Right lung (tissue), 5 donors: ENCODE results near the gene DAB2IP. TPM values are rescaled to one million over a fixed set of nuclear protein-coding genes. Genes with fewer than 3 reads are reported as not detected.
"Not testable (repeated sequence)": the region's sequence is repeated elsewhere in the genome, so short reads cannot be mapped to it uniquely, and the experiment has no call there.

Source experiments
- DNase-seq, 2 donors: peaks; one replicate each; pipeline ENCODE4 v3.0.0-alpha.2; 2013
- polyA plus RNA-seq, 5 donors: library from polyadenylated mRNA; unstranded; fragments of 120-200 nt; gene quantifications; one replicate each; pipeline versions ENCODE4 v1.2.1 to v1.2.3, GENCODE V29; 2013; ENCODE audit warnings: inconsistent platforms in 1 of 5, low replicate concordance in 1 of 5; ENCODE audit not compliant: insufficient read length in 5 of 5, insufficient read depth in 1 of 5

The DAB2IP gene
- polyA plus RNA-seq, 5 donors = 22.9 to 34.5 (median 28.3) TPM

GRCh38 chr9:121725008-121725775, 73.8 kb downstream of the DAB2IP start:
- DNase-seq = peak; percentile 92 to 96

- DNase-seq = no peak
Observed at GRCh38 chr9:121727295-121728020, 76.0 kb downstream of the DAB2IP start.

GRCh38 chr9:121728916-121729315, 77.5 kb downstream of the DAB2IP start:
- no peak for DNase-seq

GRCh38 chr9:121729769-121730562, 78.5 kb downstream of the DAB2IP start:
- no peak for DNase-seq

- DNase-seq = no peak
Observed at GRCh38 chr9:121731090-121731489, 79.7 kb downstream of the DAB2IP start.

- no peak for DNase-seq
Observed at GRCh38 chr9:121731919-121732318, 80.5 kb downstream of the DAB2IP start.

- no peak for DNase-seq
Observed at GRCh38 chr9:121732389-121732788, 81.0 kb downstream of the DAB2IP start.

GRCh38 chr9:121732886-121733285, 81.5 kb downstream of the DAB2IP start:
- DNase-seq = no peak

GRCh38 chr9:121734465-121734864, 83.0 kb downstream of the DAB2IP start:
- DNase-seq = no peak

GRCh38 chr9:121735065-121735792, 83.8 kb downstream of the DAB2IP start:
- DNase-seq = no peak

GRCh38 chr9:121735793-121736770, 84.6 kb downstream of the DAB2IP start:
- DNase-seq = peak; percentile 83 to 84

- no peak for DNase-seq
Observed at GRCh38 chr9:121736934-121737462, 85.6 kb downstream of the DAB2IP start.

- no peak for DNase-seq
Observed at GRCh38 chr9:121737481-121737931, 86.1 kb downstream of the DAB2IP start.

- no peak for DNase-seq
Observed at GRCh38 chr9:121738411-121738810, 87.0 kb downstream of the DAB2IP start.

- no peak for DNase-seq
Observed at GRCh38 chr9:121738968-121739367, 87.5 kb downstream of the DAB2IP start.

GRCh38 chr9:121739971-121740370, 88.5 kb downstream of the DAB2IP start:
- DNase-seq = no peak

GRCh38 chr9:121741228-121741918, 89.9 kb downstream of the DAB2IP start:
- DNase-seq = no peak

GRCh38 chr9:121741919-121742283, 90.5 kb downstream of the DAB2IP start:
- not testable (repeated sequence) for DNase-seq

GRCh38 chr9:121742923-121743322, 91.5 kb downstream of the DAB2IP start:
- DNase-seq = no peak
